GM21360 (cell line): ENCODE measurements around the gene MAN2C1.
"Not testable (repeated sequence)": the region's sequence is repeated elsewhere in the genome, so short reads cannot be mapped to it uniquely, and the experiment has no call there.

Experiments used
- ATAC-seq: cut with Tn5 transposase; IDR thresholded peaks from one replicate; pipeline ENCODE4 v1.9.1; 2021; ENCODE audit warnings: mild to moderate bottlenecking, moderate library complexity; ENCODE audit not compliant: unreplicated experiment

Gene MAN2C1

DNA sequence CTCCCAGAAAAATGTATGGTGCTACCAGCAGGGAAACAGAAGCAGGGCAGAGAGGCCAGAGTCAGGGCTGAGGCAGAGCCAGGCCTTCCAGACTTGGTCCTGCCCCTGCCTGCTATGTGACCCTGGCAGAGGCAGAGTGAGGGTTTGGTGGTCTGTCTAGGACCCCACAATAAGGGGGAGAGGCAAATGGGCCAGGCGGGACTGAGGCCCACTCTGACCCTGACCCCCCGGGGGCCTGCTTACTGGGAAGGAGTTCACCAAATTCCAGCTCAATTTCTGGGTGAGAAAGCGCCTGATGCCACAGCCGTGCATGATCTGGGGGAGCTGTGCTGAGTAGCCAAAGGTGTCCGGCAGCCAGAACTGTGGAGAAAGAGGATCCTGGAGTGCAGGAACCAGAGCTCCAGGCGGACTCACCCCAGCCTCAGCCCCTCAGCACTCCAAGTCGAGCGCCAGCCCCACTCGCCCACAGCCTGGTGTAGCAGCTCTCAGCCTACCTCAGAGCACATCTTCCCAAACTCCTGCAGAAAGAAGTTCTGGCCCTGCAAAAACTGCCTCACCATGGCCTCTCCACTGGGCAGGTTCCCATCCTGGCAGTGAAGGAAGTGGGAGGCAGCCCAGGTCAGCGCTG, 6.9 kb downstream of the MAN2C1 start:
- no peak for ATAC-seq

DNA sequence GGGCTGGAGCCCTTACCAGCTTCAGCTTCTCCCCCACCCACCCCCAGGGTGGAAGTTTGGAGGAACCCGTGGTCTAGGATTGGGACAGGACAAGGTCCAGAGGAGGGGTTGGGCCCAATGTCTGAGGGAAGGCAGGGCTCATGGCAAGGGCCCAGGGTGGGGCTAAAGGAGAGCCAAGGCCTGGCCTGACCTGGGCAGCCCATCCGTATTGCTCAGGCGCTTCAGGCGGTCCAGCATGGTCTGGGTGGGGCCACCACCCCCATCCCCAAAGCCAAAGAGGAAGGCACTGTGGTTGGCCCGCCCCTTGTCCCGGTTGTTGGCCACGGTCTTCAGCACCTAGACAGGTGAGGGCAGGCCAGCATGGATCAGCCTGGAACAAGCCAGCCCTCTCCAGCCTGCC, 7.6 kb downstream of the MAN2C1 start:
- ATAC-seq: no peak

DNA sequence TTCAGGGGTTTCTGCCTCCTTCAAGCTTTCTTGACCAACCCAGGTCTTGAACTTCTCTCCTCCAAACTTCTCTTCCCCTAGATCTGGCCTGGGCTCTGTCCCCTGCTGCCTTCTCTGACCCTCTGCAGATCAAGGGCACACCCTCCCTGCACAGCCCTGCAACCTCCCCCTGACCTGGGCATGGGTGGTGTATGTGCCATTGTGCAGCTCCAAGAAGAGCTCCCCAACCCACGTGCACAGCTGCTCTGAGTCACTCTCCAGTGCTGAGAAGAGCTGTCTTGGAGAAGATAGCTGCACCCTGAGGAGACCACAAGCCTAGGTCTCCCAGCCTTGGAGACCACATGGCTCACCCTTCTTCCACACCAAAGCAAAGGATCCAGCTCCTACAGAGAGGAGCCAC, 8.0 kb downstream of the MAN2C1 start:
- ATAC-seq: no peak

DNA sequence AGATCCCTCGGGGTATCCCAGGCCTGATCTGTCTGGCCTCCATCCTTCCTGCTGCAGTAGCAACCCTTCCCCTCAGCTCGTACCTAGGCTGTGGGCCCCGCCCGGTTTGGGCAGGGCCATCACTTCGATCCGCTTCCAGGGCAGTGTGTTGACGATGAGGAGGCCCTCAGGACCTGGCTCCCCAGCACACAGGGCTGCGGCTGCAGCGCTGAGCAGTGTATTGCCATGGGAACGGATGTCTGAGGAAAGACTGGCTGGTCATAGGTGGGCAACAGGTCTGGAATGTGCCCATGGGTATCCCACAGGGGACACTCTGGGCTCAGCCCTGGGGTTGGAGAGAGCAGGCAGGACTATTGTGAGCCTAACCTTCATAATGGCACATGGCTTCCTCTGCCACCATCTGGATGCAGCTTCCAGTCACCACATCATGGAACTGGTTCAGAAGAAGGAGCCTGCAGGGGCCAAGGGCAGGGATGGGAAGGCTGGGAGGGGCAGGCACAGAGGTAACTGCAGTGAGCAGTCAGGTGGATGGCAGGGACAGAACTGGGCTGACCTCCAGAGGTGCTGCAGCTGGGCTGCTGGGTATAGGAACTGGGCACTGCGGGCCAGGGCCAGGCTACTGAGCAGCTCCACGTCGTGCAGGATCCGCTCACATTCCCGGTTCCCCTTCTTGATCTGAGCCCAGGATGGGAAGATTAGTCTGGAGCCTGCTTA, 8.7 kb downstream of the MAN2C1 start:
- no peak for ATAC-seq

DNA sequence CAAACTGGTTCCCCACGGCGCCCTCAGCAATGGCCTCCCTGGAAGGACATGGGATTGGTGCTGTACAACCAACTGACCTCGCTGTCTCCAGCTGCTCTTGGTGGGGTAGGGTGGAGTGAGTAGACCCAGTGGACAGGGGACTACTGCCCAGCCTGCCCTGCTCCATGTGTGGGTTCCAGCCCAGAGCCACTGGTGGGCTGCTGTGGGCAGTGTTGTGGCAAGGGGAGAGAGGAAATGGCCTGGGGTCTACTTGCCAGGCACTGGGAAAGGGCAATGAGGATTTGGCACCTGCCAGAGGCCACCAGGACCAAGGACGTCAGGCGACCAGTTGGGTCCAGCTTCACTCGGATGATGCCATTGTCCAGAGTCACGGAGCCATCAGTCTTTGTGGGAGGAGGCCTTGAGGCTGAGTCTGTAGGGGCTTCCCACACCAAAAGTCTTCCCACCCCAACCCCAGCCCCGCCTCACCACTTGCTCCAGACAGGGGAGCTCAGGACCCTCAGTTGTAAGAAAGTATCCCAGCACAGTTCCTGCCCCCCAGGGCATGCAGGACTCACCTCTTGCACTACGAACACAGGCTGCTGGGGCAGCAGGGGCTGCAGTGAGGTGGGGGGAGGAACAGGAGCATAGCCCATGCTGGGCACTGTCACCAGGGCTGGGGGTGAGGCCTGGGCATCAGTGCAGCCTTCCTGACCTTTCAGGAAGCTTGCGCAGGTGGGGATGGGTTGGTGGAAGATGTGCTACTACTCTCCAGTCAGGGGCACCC, 9.5 kb downstream of the MAN2C1 start:
- no peak for ATAC-seq

DNA sequence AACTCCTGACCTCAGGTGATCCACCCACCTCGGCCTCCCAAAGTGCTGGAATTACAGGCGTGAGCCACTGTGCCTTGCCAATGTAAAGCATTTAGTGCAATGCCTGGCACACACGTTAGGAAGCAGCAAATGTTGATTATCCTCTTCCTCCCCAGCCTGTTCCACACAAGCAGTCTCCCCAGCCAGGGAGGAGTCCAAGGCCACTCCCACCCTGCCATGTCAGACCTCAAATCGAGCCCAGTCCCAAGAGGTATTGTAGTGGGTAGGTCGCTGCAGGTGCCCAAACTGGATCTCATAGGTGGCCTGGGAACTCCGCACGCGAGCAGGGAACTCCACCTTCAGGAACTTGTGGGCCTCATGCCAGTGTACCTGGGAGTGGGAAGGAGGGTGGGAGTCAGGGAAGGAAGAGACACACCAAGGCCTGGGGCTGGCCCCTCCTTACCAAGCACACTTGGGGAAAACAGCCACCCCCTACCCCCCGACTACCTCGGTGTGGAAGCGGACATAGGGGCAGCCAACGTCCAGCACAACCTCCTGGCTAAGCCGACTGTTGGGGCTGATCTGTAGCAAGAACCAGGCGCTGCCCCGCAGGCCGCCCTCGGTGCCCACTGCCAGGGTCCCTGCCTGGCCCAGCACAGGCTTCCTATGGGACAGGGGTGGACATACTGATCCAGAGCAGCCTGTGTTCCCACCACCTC, 10.3 kb downstream of the MAN2C1 start:
- ATAC-seq: no peak

DNA sequence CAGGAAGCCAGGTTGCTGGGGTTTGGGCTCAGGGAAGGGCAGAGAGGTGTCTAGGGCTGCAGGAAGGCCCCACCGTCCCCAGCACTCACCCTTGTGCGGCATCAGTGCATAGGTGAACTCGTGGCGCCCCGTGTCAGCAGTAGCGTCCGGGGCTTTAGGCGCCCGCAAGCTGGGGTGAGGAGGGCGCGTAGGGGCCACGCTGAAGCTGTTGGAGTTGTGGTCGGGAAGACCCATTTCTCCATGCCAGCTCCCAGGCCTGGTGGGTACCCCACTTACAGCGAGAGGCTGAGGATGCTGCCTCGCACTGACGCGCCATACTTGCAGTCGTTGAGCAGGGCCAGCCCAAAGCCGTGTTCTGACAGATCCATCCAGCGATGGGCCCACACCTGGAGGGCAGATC, 11.9 kb downstream of the MAN2C1 start:
- no peak for ATAC-seq

DNA sequence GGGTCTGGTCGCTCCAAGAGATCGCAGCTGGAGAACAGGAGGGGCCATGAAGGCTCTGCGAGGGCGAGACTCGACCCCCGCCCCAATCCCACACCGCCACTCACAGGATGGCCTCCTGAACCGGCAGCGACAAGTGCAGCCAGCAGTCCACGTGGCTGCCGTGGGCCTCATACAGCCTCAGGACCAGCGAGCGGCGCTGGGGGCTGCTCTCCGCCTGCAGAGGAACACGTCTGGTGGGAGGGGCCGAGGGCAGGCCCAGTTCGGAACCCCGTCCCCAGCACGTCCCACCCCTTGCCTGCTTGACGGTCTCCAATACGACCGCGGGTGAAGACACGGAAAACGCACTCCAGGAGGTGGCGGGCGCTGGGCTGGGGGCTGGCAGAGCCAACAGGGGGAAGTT, 12.4 kb downstream of the MAN2C1 start:
- no peak for ATAC-seq

DNA sequence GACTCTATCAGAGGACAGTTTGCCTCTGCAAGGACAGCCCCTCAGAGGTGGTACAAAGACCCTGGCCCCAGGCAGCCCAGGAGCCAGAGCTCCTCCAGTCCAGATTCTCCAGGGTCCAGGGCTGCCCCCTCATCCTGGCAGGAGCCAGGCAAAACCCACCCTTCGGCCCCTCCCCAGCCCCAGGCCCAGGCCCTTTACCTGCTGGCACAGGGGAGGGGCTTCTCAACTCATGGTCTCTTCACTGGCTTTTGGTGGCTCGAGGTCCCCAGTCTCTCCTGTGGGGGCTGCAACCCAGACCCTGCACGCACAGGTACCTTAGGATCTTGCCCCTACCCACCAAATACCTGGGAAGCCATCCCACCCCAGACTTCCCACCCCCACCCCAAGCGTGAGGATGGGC, 13.0 kb downstream of the MAN2C1 start:
- no peak for ATAC-seq

DNA sequence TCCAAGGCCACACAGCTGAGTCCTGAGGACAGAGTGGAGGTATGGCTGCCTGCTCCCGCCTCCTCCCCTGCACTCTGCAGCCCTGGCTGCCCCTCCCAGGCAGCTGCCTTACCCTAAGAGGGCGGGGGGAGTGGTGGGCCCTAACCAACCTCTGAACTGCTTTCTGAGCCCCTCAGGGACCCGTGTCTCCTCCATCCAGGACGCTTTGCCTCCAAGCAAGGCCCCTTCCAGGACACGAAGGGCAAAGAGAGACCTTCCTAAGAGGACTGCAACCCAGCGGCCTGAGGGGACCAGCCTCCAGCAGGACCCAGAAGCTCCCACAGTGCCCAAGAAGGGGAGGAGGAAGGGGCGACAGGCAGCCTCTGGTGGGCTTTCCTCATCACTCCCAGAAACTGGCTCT, 14.0 kb downstream of the MAN2C1 start:
- ATAC-seq: no peak

DNA sequence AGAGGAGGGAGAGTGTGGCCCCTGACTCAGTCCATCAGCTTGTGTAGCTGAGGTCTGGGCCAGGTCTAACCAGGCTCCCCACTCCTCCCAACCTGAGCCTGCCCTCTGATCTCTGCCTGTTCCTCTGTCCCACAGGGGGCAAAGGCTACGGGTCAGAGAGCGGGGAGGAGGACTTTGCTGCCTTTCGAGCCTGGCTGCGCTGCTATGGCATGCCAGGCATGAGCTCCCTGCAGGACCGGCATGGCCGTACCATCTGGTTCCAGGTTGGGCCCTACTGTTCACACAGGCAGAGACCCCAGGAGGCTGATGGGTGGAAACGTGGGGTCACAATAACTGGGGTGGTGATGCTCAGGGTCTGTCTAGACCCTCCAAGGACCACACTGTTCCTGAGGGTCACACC, 14.8 kb downstream of the MAN2C1 start:
- ATAC-seq: no peak

DNA sequence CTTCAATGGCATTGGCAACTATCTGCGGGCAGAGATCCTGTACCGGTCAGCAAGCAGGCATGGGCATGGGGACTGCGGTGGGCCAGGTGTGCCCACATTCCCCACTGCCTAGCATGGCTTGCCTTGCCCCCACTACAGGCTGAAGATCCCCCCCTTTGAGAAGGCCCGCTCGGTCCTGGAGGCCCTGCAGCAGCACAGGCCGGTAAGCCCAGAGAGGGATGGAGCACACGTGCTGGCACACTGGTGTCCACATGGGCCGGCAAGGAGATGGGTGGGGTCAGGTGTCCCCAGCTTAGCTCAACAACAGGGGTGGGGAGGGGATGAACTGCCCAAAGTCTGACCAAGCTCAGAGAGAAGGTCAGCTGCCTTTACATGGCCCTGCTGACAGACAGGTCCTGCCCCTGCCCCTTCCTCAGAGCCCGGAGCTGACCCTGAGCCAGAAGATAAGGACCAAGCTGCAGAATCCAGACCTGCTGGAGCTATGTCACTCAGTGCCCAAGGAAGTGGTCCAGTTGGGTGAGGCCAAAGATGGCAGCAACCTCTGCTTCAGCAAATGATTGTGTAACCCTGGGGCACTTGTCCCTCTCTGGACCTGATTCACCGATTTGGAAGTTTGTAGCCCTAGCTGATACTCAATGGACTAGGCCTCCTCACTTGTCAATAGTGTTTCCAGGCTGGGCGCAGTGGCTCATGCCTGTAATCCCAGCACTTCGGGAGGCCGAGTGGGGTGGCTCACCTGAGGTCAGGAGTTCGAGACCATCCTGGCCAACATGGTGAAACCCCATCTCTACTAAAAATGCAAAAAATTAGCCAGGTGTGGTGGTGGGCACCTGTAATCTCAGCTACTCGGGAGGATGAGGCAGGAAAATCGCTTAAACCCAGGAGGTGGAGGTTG, 16.0 kb downstream of the MAN2C1 start:
- no peak for ATAC-seq

DNA sequence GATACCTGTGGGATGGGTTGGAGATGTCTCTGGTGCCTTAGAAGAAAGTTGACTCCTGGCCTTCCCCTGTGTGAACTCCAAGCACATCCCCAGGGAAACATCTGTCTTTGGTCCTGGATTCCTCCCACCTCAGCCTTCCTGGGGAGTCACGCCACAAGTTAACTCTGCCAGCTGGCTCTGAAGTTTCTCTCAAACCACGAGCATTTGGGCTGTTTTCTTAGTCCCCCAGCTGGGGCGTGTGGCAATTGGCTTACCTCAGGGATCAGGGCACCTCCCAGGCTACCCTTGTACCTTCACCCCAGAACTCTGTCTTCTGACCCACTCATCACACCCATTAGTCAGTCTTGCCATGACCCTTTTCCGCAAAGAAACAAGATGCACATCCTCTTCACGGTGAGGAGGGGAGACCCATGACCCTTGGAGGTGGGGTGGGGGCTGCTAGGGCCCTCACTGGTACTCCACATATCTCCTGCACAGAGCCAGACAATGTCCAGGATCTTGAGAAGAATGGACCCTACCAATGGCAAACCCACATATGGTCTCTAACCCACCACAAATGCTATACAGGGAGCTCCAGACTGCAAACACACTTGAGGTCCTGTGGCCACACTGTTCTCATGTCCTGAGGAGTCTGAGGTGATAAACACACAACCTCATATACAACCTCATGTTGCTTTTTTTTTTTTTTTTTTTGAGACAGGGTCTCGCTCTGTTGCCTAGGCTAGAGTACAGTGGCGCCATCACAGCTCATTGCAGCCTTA, 17.6 kb downstream of the MAN2C1 start:
- no peak for ATAC-seq

DNA sequence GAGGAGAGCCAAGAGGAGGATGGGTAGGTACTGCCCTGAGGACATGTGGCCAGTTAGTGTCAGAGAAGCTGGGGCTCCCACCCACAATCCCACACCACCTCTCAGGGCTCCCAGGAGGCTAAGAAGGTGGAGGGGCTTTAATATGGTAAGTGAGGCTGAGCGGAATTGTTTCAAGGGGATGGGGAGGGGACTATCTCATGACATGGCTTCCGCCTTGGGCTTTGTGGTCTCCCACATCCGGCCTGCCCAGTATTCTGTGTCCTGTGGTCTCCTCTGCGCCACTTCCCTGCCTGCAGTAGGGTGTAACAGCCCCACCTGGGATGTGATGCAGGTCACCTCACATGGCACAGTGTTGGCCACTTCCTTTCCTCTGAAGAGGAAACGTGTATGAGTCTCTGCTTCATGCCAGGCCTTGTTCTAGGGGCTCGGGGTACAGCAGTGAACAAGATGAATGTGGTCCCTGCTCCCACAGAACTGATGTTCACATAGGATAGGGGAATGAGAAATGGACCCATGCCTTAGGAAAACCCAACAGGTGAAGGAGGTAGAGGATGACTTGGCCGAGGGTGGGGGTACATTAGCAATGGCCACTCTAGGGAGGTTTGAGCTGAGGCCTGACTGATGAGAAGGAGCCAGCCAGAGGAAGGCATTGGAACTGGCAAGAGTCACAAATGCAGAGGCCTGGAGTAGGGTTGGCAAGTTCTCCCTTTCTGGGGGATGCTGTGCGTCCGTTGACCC, 18.4 kb downstream of the MAN2C1 start:
- no peak for ATAC-seq

DNA sequence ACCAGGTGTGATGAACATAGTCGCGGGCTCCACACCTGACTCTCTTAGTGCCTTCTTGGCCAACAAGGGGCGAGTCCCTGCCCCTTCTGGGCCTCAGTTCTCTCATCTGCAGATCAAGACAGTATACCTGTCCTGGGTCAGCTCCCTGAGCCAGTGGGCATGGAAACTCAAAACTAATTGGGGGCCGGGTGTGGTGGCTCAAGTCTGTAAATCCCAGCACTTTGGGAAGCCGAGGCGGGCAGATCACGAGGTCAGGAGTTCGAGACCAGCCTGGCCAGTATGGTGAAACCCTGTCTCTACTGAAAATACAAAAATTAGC, 19.1 kb downstream of the MAN2C1 start:
- not testable (repeated sequence) for ATAC-seq

DNA sequence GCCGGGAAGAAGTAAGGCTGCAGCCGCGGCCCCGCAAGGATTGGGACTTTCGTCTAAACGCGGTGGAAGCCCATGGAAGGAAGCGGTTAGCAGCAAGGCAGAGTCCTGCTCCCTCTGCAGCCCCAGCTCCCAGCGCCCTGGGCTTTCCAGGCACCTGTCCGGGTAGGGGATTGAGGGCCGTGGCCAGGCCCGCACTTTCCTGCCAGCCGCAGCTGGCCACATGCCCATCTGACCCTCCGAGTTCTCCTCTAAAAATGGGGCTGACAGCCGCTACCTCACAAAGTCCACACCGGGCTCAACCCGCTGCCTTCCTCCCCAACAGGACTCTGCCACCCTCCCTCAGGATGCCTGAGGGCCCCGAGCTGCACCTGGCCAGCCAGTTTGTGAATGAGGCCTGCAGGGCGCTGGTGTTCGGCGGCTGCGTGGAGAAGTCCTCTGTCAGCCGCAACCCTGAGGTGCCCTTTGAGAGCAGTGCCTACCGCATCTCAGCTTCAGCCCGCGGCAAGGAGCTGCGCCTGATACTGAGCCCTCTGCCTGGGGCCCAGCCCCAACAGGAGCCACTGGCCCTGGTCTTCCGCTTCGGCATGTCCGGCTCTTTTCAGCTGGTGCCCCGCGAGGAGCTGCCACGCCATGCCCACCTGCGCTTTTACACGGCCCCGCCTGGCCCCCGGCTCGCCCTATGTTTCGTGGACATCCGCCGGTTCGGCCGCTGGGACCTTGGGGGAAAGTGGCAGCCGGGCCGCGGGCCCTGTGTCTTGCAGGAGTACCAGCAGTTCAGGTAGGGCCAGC, 19.7 kb downstream of the MAN2C1 start:
- ATAC-seq: no peak

DNA sequence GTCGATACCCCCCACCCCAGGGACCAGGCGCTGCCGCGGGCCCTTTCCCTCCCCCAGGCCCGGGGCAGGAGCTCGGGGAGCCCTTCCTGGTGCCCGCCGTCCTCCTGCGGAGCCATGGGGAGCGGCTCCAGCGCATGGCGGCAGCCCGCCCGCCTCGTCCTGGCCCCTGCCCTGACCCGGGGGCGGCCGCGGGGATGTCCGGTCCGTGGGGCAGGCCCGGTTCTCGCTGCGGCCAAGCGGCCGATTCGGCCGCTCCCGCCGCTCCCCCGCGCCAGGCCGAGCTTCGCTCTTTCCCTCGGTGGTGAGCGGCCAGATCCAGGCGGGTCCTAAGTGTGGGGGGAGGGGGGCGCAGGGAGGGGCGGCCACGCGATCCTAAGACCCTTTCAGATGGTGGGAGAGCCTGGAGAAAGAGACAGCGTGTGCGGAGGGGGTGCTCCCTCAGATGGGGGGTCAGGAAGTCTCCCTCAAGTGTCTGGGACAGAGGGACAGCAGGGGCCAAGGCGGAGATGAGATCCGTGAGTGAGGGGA, 20.3 kb downstream of the MAN2C1 start:
- no peak for ATAC-seq
